Erythroblast (primary cell): ENCODE measurements around the gene OR10H1.
"Not testable (repeated sequence)": the region's sequence is repeated elsewhere in the genome, so short reads cannot be mapped to it uniquely, and the experiment has no call there.

Experiments used
- GATA1 ChIP-seq: IDR thresholded peaks from 2 replicates; pipeline ENCODE4 v1.6.1; 2011; ENCODE audit warnings: low read depth, mild to moderate bottlenecking, control low read depth, low read length, moderate library complexity
- POLR2A ChIP-seq: IDR thresholded peaks from 2 replicates; pipeline ENCODE4 v1.6.1; 2011; ENCODE audit warnings: mild to moderate bottlenecking, low read length

GRCh38 chr19:15834232-15834631 is 18.8 kb upstream of the OR10H1 start:
- TF ChIP-seq POLR2A, GATA1: not testable (repeated sequence)
